CD4-positive, alpha-beta T cell (primary cell): Measurements from ENCODE around the gene RPLP2. TPM values are rescaled to one million over a fixed set of nuclear protein-coding genes. Genes with fewer than 3 reads are reported as not detected.

ENCODE experiments used
- ATAC-seq: fragments of 200-7000 bp; cut with Tn5 transposase; one replicate; pipeline ENCODE4 v1.10.0; 2022; ENCODE audit warnings: mild to moderate bottlenecking; ENCODE audit not compliant: poor library complexity
- CTCF ChIA-PET: fragments of 350-600 bp; sonication (Branson Sonifier 250); formaldehyde crosslinking; loops from one replicate; lab custom pipeline; 2021; ENCODE audit warnings: antibody characterized with exemption, inconsistent platforms; lab: Charles Lee
- POLR2A ChIA-PET: fragments of 350-600 bp; sonication (Branson Sonifier 250); formaldehyde crosslinking; loops from one replicate; lab custom pipeline; 2021; ENCODE audit warnings: antibody characterized with exemption, inconsistent platforms; lab: Charles Lee
- DNase-seq, 14 experiments: peaks; one replicate each; pipeline ENCODE4 v3.0.0-alpha.2; 2013 to 2020; ENCODE audit warnings: mixed read lengths in 2 of 14
- H3K27ac ChIP-seq, 2 donors: one replicate each; pipeline versions ENCODE4 v1.5.1 to v1.7.0; 2013; ENCODE audit warnings: low read length in 2 of 2, low read depth in 1 of 2, mild to moderate bottlenecking in 1 of 2
- H3K27me3 ChIP-seq, 2 experiments: 1 replicate in 1 of 2; 2 replicates in 1 of 2; pipeline versions ENCODE4 v1.6.1 to v1.7.0; 2013; ENCODE audit warnings: low read length in 2 of 2, control low read depth in 1 of 2, mild to moderate bottlenecking in 1 of 2, moderate library complexity in 1 of 2; ENCODE audit not compliant: insufficient read depth in 2 of 2, control insufficient read depth in 1 of 2
- H3K36me3 ChIP-seq: one replicate; pipeline ENCODE4 v1.6.1; 2013; ENCODE audit warnings: low read length, control low read depth; ENCODE audit not compliant: insufficient read depth
- H3K4me1 ChIP-seq: one replicate; pipeline ENCODE4 v1.6.1; 2013; ENCODE audit warnings: low read length, control low read depth; ENCODE audit not compliant: insufficient read depth
- H3K4me3 ChIP-seq: one replicate; pipeline ENCODE4 v1.5.1; 2013; ENCODE audit warnings: mild to moderate bottlenecking, low read length, moderate library complexity
- H3K9me3 ChIP-seq, 2 experiments: 1 replicate in 1 of 2; 2 replicates in 1 of 2; pipeline versions ENCODE4 v1.6.1 to v1.7.0; 2013; ENCODE audit warnings: low read length in 2 of 2, mild to moderate bottlenecking in 2 of 2, control low read depth in 1 of 2, moderate library complexity in 1 of 2; ENCODE audit not compliant: control insufficient read depth in 1 of 2, insufficient read depth in 1 of 2
- H3K27ac Mint-ChIP-seq: one replicate; pipeline ENCODE4 v1.8.0; 2020; ENCODE audit warnings: mixed read lengths
- H3K27me3 Mint-ChIP-seq: one replicate; pipeline ENCODE4 v1.8.0; 2021; ENCODE audit warnings: mixed read lengths
- H3K36me3 Mint-ChIP-seq: one replicate; pipeline ENCODE4 v1.8.0; 2021; ENCODE audit warnings: low read depth, mixed read lengths
- H3K4me1 Mint-ChIP-seq: one replicate; pipeline ENCODE4 v1.8.0; 2021; ENCODE audit warnings: low read depth, mixed read lengths
- H3K4me3 Mint-ChIP-seq: one replicate; pipeline ENCODE4 v1.8.0; 2020; ENCODE audit warnings: mild to moderate bottlenecking, mixed read lengths
- H3K9me3 Mint-ChIP-seq: one replicate; pipeline ENCODE4 v1.8.0; 2020; ENCODE audit warnings: mixed read lengths
- CTCF ChIP-seq: fragments of 200-600 bp; IDR thresholded peaks from one replicate; pipeline ENCODE4 v1.8.0; 2022; ENCODE audit warnings: antibody characterized with exemption, mild to moderate bottlenecking
- intact Hi-C, 2 experiments: fragments of 100-400 bp; cut with DNase I in 1 of 2; cut with micrococcal nuclease in 1 of 2; formaldehyde crosslinking; loops; one replicate each; pipeline versions ENCODE4 v1.15.1 to v1.9.0; 2023 to 2025; cut with DNase I, micrococcal nuclease
- total RNA-seq, 174 experiments: library from RNA in 2 of 174; stranded (reverse) in 2 of 174; gene quantifications; one replicate each; pipeline ENCODE4 v1.2.3 and lab custom pipeline; 2021 to 2026

Gene RPLP2
- total RNA-seq, 2 experiments from 2014 or later, result 5,234 to 5,390 TPM

GRCh38 chr11:786235-787083, 23.3 kb upstream of the RPLP2 start:
- Histone ChIP-seq H3K36me3 (peaks cover 4% of the 10 kb centered on the region), H3K9me3 (peaks cover 0 to 5% of the 10 kb centered on the region in 2 experiments), H3K27ac (no peak overlapping the region), H3K4me1 (peaks cover 17% of the 10 kb centered on the region), H3K4me3 (no peak overlapping the region), H3K27me3 (peaks cover 0 to 5% of the 10 kb centered on the region in 2 experiments)
- H3K36me3 Mint-ChIP-seq, result peaks cover 4% of the 10 kb centered on the region
- H3K4me3 Mint-ChIP-seq, result no peak overlapping the region
- ATAC-seq (no peak), DNase-seq (no peak)
- no peaks in the 10 kb centered on the region for H3K27me3 Mint-ChIP-seq
- peaks cover 8% of the 10 kb centered on the region for H3K4me1 Mint-ChIP-seq
- POLR2A ChIA-PET, result no interaction called here
- H3K27ac Mint-ChIP-seq, result no peak overlapping the region
- no peak for TF ChIP-seq CTCF
- H3K9me3 Mint-ChIP-seq, result no peaks in the 10 kb centered on the region
- intact Hi-C loops, result no loop called here
- CTCF ChIA-PET, result no interaction called here

- H3K9me3 Mint-ChIP-seq, result no peaks in the 10 kb centered on the region
- no peaks in the 10 kb centered on the region for H3K27me3 Mint-ChIP-seq
- H3K27ac Mint-ChIP-seq, result no peak overlapping the region
- peaks cover 4% of the 10 kb centered on the region for H3K36me3 Mint-ChIP-seq
- ChIA-PET CTCF (no interaction called here), POLR2A (no interaction called here)
- Histone ChIP-seq H3K36me3 (peaks cover 11% of the 10 kb centered on the region), H3K9me3 (peaks cover 0 to 5% of the 10 kb centered on the region in 2 experiments), H3K27ac (no peak overlapping the region), H3K4me3 (no peak overlapping the region), H3K27me3 (peaks cover 0 to 5% of the 10 kb centered on the region in 2 experiments), H3K4me1 (peaks cover 17% of the 10 kb centered on the region)
- no peak overlapping the region for H3K4me3 Mint-ChIP-seq
- TF ChIP-seq CTCF, result no peak
- intact Hi-C loops, result no loop called here
- DNase-seq (no peak), ATAC-seq (no peak)
- peaks cover 8% of the 10 kb centered on the region for H3K4me1 Mint-ChIP-seq
Measured at GRCh38 chr11:787084-787675, 22.6 kb upstream of the RPLP2 start.

- Mint-ChIP-seq H3K27ac (no peak overlapping the region), H3K4me1 (peaks cover 8% of the 10 kb centered on the region), H3K36me3 (peaks cover 4% of the 10 kb centered on the region), H3K27me3 (no peaks in the 10 kb centered on the region), H3K9me3 (no peaks in the 10 kb centered on the region), H3K4me3 (no peak overlapping the region)
- ChIA-PET CTCF (no interaction called here), POLR2A (no interaction called here)
- H3K4me1 ChIP-seq, result peaks cover 17% of the 10 kb centered on the region
- no peak overlapping the region for H3K4me3 ChIP-seq
- ATAC-seq (no peak), DNase-seq (no peak)
- peaks cover 0 to 5% of the 10 kb centered on the region in 2 experiments for H3K27me3 ChIP-seq
- intact Hi-C loops, result no loop called here
- peaks cover 0 to 5% of the 10 kb centered on the region in 2 experiments for H3K9me3 ChIP-seq
- no peak for TF ChIP-seq CTCF
- peaks cover 16% of the 10 kb centered on the region for H3K36me3 ChIP-seq
- no peak overlapping the region for H3K27ac ChIP-seq
Measured at GRCh38 chr11:788009-788640, 21.6 kb upstream of the RPLP2 start.
